NCI-H1417 treated with DMSO at 0.1 percent for 48 hours (cell line): ENCODE measurements around the gene GNAL.
"Not testable (repeated sequence)": the region's sequence is repeated elsewhere in the genome, so short reads cannot be mapped to it uniquely, and the experiment has no call there.

Experiments
- DNase-seq: peaks from one replicate; lab custom pipeline; 2025; lab: John Stamatoyannopoulos, UW

GNAL gene

GRCh38 chr18:11850821-11851145 is 161.7 kb downstream of the GNAL start:
- DNase-seq = no peak

GRCh38 chr18:11851146-11851805 is 162.2 kb downstream of the GNAL start, which contains the start of gene CHMP1B:
Gene CHMP1B (plus strand): TSS chr18:11851413. CDS start chr18:11851512, 99 bp downstream.
- DNase-seq = peak; percentile 86

GRCh38 chr18:11851806-11852337 is 162.8 kb downstream of the GNAL start:
- no peak for DNase-seq

GRCh38 chr18:11854554-11854953 is 165.5 kb downstream of the GNAL start:
- DNase-seq = not testable (repeated sequence)

GRCh38 chr18:11857177-11857887 is 168.3 kb downstream of the GNAL start:
- no peak for DNase-seq

GRCh38 chr18:11859282-11859830 is 170.3 kb downstream of the GNAL start:
- DNase-seq = no peak

GRCh38 chr18:11859903-11860407 is 170.9 kb downstream of the GNAL start:
- DNase-seq = no peak

GRCh38 chr18:11860594-11861450 is 171.8 kb downstream of the GNAL start:
- no peak for DNase-seq

GRCh38 chr18:11861583-11862288 is 172.7 kb downstream of the GNAL start:
- no peak for DNase-seq

- DNase-seq = no peak
These were observed 173.5 kb downstream of the GNAL start for GRCh38 chr18:11862468-11863137.

GRCh38 chr18:11864471-11864870 is 175.4 kb downstream of the GNAL start:
- DNase-seq = no peak

GRCh38 chr18:11865071-11865470 is 176.0 kb downstream of the GNAL start:
- DNase-seq = no peak

- DNase-seq = no peak
These were observed 177.3 kb downstream of the GNAL start for GRCh38 chr18:11866329-11866728.

GRCh38 chr18:11866764-11867163 is 177.7 kb downstream of the GNAL start:
- DNase-seq = no peak

GRCh38 chr18:11868230-11868629 is 179.2 kb downstream of the GNAL start:
- no peak for DNase-seq

- no peak for DNase-seq
These were observed 182.4 kb downstream of the GNAL start for GRCh38 chr18:11871501-11871900.

- no peak for DNase-seq
These were observed 183.5 kb downstream of the GNAL start for GRCh38 chr18:11872479-11873136.

- DNase-seq = no peak
These were observed 184.7 kb downstream of the GNAL start for GRCh38 chr18:11873670-11874340.

- no peak for DNase-seq
These were observed 185.6 kb downstream of the GNAL start for GRCh38 chr18:11874676-11875075.
